Left colon (tissue), 2 donors: ENCODE results near the gene NKIRAS1. TPM values are rescaled to one million over a fixed set of nuclear protein-coding genes. Genes with fewer than 3 reads are reported as not detected.
"Not testable (repeated sequence)": the region's sequence is repeated elsewhere in the genome, so short reads cannot be mapped to it uniquely, and the experiment has no call there.

ENCODE experiments used
- ATAC-seq: fragments of 200-7000 bp; cut with Tn5 transposase; one replicate; pipeline ENCODE4 v1.9.1; 2020; ENCODE audit warnings: mild to moderate bottlenecking, moderate library complexity
- DNase-seq, 2 donors: peaks; one replicate each; pipeline ENCODE4 v3.0.0-alpha.2; 2020
- intact Hi-C, 2 donors: fragments of 100-400 bp; cut with DNase I in 1 of 2; cut with micrococcal nuclease in 1 of 2; formaldehyde crosslinking; loops; one replicate each; pipeline versions ENCODE4 v1.11.2 to v1.14.0; 2022; cut with DNase I, micrococcal nuclease
- total RNA-seq, 2 donors: library from RNA; stranded (reverse); fragmentation: NEBNext Ultra II Directional; extraction: Animal tissue kit (Norgen Biotek cat#: 25700); gene quantifications; one replicate each; pipeline ENCODE4 v1.2.1, GENCODE V29; 2021
- donor health status: DM: no; HTN: no; CAD: no.
- donor health status: DM: yes; HTN: yes; CAD: no.

Gene NKIRAS1
- total RNA-seq, 2 donors from 2014 or later: 3.4 to 5.4 TPM

DNA sequence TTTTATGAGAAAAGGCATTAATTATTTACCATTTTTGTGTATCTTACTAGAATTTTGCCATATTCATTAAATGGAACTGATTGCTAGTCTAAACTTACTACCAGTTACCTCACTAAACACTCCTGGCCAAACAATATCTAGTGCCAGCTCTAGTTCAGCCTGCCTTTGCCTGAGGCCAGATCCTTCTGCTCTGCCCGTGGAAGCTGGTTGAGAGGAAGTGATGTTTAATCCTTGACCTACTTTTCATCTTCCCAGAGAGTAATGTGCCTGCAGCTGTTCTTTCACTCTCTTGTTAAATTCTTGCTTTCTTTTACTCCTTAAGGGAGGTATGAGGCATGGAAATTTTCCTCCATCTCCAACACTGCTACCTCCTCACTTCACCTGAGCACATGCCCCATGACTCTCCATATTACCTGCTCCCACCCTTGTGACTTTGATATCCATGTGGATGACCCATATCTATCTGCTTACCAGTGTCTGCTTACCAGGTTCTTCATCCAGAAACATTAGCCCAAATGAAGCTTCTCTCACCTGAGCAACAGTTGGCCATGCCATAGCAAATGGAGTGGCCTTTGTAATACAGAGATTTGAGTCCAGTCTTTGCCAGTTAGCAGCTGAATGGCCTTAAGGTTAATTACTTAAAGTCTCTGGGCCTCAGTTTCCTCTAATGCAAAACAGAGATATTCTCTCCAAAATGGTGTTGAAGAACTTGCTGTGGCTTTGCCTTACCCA is 57.6 kb downstream of the NKIRAS1 start:
- ATAC-seq (peak; percentile 35), DNase-seq (no peak)
- intact Hi-C loops: no loop called here

DNA sequence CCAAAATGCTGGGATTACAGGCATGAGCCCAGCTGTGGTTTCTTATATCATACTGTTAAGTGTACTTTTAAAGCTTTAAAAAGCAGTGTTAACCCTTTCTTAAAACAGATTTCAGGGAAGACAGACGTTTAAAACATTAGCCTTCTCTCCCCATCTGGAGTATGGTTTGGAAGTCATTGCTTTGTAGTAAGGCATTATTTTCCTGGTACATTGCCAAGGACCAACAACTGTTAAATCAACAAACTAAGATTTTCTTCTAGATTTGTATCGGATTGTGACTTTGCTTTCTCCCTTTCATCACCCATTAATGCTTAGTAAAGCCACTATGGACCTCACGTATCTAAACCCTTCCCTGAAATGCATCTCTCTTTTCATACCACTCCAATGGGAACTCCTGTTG is 60.5 kb downstream of the NKIRAS1 start:
- no peak for ATAC-seq
- no peak for DNase-seq
- intact Hi-C loops: no loop called here

DNA sequence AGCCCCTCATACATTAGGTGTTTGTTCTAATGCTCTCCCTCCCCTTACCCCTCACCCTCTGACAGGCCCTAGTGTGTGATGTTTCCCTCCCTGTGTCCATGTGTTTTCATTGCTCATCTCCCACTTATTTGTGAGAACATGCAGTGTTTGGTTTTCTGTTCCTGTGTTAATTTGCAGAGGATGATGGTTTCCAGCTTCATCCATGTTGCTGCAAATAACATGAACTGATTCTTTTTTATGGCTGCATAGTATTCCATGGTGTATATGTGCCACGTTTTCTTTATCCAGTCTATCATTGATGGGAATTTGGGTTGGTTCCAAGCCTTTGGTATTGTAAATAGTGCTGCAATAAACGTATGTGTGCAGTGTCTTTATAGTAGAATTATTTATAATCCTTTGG is 67.3 kb downstream of the NKIRAS1 start:
- ATAC-seq, DNase-seq, intact Hi-C loops: not testable (repeated sequence)

DNA sequence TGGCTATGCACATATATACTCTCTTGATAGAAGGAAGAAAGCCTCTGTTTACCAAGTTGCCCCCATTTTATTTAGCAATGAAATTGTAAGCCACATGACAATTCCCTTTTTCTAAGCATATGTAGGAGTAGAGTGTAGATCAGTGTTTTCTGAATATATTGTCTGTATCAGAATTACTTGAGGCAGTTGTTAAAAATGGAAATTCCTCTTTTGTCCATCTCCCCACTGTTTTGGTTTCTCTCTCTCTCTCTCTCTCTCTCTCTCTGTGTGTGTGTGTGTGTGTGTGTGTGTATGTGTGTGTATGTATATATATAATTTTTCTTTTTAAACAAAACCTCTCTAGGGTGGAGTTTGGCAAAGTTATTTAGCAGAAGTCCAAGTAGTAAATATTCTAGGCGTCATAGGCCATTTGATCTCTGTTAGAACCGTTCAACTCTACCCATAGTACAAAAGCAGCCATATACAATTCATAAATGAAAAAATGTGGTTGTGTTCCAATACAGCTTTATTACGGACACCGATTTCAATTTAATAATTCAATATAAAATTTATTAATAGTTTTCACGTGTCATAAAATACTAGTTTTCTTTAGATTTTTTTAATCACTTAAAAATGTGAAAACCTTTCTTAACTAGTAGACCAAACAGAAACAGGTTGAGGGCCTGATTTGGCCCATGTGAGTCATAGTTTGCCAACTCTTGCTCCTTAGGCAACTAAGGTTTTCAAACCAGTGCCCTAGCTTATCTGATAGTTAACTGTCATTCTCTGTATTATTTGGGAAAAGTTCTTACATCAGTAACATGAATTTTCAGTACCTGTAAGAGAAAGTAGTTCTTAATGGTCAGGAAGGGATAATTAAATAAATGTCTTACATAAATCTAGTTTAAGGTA is 71.2 kb downstream of the NKIRAS1 start:
- ATAC-seq: no peak
- intact Hi-C loops: no loop called here
- no peak for DNase-seq

DNA sequence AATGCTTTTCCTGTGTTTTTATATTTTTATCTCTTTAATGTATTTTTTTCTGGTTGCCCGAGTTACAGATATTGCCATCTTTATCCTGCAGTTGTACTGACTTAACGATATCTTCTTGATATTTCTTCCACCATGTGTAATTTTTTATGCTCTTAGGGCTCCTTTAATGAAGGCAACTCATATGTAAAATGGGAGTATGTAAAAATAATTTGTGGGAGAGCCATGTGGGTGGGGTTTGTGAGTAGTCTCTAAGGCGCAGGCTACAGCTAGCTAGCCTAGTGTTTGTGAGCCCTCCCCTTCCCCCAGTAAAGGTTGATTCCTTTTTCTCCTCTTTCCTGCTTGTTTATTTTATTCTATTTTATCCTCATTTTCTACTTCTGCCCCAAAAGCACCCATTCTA is 72.9 kb downstream of the NKIRAS1 start:
- ATAC-seq (no peak), DNase-seq (no peak)
- intact Hi-C loops: no loop called here

Other genes starting within 250 kb of the NKIRAS1 start
- gene UBE2E1, start 111.0 kb downstream of the NKIRAS1 start, total RNA-seq: 10 to 100 TPM; 65.6 to 96.3 TPM
- gene RPL15, start 142 bp upstream of the NKIRAS1 start, total RNA-seq: 1,000 to 10,000 TPM; 1,192 to 1,307 TPM
- 10 to 100 TPM; 23.1 to 29.4 TPM for gene NR1D2, start 28.3 kb upstream of the NKIRAS1 start, total RNA-seq